HG03469 (cell line): Measurements from ENCODE around the gene TYMS.
A peak's percentile ranks its signal among the peaks of the same experiment; 100 is the strongest.
"Not testable (repeated sequence)": the region's sequence is repeated elsewhere in the genome, so short reads cannot be mapped to it uniquely, and the experiment has no call there.

ENCODE experiments used
- ATAC-seq: cut with Tn5 transposase; IDR thresholded peaks from one replicate; pipeline ENCODE4 v1.9.1; 2021; ENCODE audit warnings: mild to moderate bottlenecking, moderate library complexity, moderate number of reproducible peaks; ENCODE audit not compliant: unreplicated experiment

The TYMS gene

DNA sequence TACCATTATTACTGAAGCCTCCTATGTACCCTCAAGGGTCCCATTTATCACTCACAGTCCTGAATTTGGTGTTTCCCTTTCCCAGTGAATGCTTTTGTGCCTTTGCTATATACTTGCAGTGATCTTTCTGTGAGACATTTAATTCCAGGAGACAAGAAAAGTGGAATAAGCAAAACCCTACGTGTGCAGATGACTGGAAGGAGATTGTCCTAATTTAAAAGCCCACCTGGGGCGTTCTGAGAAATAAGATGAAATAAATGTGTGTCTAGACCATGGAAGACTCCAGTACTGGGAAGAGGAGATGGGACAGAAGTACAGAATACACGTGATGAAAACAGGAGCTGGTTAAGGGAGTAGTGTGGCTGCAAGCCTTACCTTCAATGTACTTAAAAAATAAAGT lies 19.3 kb downstream of the TYMS start:
- ATAC-seq: no peak

GRCh38 chr18:677145-677544 lies 19.7 kb downstream of the TYMS start:
- no peak for ATAC-seq

GRCh38 chr18:677951-678381 lies 20.5 kb downstream of the TYMS start:
- ATAC-seq: no peak

DNA sequence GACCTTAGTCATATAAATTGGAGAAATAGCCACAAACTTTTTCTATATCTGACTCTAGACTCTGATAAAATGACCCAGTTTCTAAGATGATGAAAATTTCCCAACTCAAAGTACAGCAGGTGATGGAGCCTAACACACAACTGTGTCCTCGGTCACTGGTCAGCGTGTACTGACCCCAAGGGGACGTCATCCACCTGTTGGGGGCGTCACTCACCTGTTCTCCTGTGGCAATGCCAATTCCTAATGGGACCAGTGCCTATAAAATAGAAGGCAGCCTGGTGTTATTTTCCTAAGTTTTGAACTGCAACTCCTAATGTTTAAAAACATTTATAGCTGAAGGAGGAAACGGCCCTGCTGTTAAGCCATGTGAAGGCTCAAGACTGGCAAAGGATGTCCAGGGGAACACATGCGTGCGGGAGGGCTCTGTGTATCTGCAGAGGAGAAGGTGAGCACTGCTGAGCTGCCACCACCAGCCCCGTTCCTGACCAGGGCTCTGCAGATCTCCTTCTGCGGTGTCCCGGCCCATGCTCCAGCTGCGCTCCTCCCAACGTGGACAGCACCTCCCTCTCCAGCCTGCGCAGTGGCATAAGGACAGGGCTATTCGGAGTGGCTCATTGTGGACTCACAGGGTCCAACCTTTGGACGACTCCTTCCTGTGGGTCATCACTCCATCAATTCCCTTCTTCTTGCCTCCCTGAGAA lies 21.2 kb downstream of the TYMS start:
- ATAC-seq: no peak

DNA sequence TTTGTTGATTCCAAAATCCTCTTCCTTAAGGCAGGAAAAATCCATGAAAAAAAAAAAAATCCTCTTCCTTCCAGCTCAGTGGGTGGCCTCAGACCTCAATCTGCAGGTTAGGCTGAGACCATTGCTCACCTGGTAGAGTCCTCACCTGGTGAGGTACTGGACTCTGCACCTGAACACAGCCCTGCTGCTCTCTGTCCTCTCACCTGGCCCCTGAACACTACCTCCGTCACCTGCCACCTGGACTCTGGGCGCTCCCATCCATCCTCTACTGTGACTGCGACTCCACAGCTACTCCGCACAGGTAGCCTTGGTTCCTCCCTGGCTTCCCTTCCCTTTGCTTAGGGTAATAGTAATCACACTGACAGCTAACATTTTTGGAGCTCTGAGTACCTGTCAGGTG lies 22.1 kb downstream of the TYMS start:
- no peak for ATAC-seq

DNA sequence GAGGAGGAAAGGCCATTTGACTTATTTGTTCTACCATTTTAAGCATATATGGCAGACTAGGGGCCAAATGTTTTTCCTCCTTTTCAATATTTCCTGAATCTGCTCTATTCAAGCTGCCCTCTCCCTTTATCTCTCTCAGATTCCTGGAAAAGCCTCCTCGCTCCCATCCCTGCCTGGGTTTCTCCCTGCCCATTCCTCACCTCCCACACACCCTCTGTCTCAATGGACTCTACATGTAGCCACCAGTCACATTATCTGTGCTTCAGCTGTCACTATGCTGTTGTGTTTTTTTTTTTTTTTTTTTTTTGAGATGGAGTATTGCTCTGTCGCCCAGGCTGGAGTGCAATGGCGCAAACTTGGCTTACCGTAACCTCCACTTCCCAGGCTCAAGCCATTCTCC lies 22.9 kb downstream of the TYMS start:
- no peak for ATAC-seq

DNA sequence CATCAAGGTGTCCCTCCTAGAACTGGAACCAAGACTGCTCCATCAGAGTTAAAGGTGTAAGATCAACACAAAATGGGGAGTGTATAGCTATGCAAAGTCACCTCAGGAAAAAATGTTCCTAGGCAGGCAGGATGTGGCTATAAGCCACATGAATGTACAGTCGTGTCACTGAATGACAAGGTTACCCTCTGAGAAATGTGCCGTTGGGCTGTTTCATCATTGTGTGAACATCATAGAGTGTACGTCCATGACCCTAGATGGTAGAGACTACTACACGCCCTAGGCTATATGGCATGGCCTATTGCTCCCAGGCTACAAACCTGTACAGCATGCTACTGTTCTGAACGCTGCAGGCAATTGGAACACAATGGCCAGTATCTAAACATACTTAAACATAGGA lies 24.5 kb downstream of the TYMS start:
- ATAC-seq: peak; percentile 33

- not testable (repeated sequence) for ATAC-seq
Measured at GRCh38 chr18:682416-682815, 25.0 kb downstream of the TYMS start.

GRCh38 chr18:682833-683232 lies 25.4 kb downstream of the TYMS start:
- ATAC-seq: no peak

GRCh38 chr18:683531-683930 lies 26.1 kb downstream of the TYMS start:
- no peak for ATAC-seq

- no peak for ATAC-seq
Measured at GRCh38 chr18:685438-685837, 28.0 kb downstream of the TYMS start.

DNA sequence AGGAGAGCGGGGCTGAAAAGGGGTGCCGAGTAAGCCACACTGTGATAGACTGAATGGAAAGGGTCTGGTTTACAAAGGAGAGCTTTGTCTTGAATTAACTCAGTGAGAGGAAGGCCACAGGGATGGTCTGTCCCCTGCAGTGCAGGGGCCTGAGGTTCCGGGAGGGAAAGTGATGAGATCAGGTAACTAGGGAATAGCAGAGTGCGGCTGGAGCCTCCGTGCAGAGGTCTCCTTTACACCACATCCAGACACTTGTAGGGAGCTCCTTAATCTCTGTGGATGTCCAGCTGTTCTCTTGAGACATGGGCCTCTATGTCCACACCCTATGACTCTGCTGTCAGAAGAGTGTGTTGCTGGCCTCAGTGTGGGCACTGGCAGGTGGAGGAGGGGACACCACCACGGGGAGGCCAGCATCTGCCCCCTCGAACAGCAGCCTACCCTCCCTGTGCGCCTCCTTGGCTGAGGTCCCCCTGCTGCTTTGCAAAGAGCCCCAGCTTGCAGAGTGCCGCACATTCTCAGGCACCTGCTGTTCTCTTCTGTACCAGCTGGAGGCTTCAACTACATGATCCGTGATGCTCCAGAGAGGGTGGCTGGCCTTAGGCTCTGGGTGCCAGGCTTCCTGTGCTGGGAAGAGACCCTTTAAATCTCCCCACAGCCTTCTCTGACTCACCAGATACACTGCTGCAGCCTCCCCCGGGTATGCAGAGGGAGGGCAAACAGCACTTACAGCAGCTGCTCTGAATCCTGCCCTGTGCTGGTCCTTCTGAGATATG lies 29.1 kb downstream of the TYMS start:
- ATAC-seq: no peak

GRCh38 chr18:688323-688722 lies 30.9 kb downstream of the TYMS start:
- no peak for ATAC-seq

DNA sequence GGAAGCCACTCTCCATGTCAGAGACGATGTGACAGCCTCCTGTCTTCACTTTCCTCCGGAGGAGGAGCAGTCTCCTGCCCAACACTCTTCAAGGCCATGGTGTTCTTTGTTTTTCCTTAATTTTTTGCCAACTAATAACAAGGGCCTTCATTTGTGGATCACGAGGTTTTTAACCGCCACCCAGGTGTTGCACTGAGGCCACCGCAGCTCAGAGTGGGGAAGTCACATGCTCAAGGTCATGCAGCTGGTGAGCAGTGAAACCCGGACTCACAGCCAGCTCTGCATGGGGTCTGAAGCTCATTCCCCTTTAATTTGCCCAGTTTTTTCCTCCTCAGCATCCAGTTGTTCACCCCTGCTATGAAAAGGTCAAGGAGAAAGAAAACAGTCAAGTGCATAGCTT lies 35.4 kb downstream of the TYMS start:
- ATAC-seq: no peak

- ATAC-seq: no peak
Measured at GRCh38 chr18:693466-694187, 36.2 kb downstream of the TYMS start.

GRCh38 chr18:697012-697411 lies 39.6 kb downstream of the TYMS start:
- ATAC-seq: no peak

DNA sequence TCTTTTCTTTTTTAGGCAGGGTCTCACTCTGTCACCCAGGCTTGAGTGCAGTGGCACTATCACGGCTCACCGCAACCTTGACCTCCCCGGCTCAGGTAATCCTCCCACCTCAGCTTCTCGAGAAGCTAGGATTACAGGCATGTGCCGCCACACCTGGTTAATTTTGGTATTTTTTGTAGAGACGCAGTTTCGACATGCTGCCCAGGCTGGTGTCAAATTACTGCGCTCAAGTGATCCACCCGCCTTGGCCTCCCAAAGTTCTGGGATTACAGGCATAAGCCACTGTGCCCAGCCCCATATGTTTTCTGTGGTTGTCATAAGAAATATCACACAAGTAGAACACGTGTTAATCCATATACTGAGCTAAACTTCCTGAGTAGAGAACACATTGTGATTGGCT lies 40.3 kb downstream of the TYMS start:
- no peak for ATAC-seq

DNA sequence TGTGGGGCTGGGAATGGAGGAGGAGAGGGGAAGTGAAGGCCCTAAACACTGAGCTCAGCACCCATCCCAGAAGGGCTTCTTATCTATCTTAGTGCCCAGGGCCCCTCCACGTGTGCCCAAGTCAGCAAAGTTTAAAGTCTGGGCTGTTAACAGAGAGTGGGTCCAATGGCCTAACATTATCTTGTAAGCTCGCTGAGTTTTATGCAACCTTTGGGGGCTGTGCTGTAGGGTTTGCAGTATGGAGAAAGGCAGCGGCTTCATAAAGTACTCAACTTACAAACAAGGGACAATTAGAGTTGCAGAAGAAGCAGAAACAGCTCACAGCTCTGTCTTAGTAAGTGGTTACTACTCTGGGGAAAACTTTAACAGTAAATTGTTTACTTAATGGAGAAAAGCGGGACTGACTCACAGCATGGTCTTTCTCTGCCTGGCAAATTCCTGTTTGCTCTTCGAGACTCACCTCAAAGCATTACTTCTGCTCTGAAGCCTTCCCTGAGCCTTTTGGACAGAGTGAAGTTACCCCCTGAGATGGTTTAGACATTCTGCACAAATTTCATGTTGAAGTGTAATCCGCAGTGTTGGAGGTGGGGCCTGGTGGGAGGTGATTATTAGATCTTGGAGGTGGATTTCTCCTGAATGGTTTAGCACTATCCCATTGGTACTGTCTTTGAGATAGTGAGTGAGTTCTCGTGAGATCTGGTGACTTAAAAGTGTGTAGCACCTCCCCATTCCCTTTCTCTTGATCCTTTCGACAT lies 45.9 kb downstream of the TYMS start:
- ATAC-seq: no peak

DNA sequence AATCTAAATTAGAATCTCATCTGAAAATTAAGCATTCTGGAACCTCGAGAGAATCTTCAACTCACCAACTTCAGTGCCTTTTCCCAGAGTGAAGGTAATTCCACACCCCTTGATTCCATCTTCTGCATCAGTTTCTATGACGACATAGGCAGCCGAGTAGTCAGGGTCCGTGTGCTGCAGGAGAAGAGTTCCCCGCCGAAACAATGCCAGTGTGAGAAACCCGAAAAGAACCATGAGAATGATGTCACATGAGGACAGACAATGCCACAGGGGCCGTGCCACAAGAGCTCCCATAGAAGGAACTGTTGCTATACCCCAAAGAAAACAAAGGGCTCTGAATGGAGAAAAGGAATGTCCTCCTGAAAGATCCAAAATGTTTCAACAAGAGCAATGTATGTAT lies 49.0 kb downstream of the TYMS start:
- ATAC-seq: no peak

- no peak for ATAC-seq
Measured at GRCh38 chr18:708096-708495, 50.6 kb downstream of the TYMS start.

GRCh38 chr18:709771-710170 lies 52.3 kb downstream of the TYMS start:
- no peak for ATAC-seq
